ENCODE measurements around the gene MYH10.

MYH10 gene

DNA sequence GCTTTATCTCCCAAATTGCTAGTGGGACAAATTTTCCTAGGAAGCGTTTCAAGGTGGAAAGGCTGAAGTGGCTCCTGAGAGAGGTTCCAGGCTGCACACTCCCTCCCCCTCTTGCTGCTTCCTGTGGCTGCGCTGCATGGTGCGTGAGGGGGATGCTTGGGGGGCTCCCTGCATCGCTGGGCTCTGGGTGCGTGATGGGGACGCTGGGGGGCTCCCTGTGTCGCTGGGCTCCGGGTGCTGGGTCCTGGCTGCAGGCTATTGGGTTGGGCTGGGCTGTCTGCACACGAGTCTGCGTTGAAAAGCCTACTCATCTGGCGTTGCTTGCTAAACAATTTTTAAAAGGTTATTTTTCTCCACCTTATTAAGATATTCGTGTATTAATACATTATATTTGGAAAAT is 164.8 kb downstream of the MYH10 start:
- Histone ChIP-seq H3K18ac (ENCODE audit: low read depth in 1 of 2, low read length in 2 of 2) (no peak overlapping the region), H3K14ac (ENCODE audit: low read length in 2 of 2) (no peak overlapping the region), H3K4ac (ENCODE audit: low read depth in 1 of 2, low read length in 2 of 2) (no peak overlapping the region), H3K23ac (ENCODE audit: low read length in 2 of 2) (no peak overlapping the region), H4K91ac (ENCODE audit: low read length) (no peak overlapping the region), H3K79me1 (replicated peaks; ENCODE audit: low read length, poor library complexity, severe bottlenecking) (peaks cover 52% of the 10 kb centered on the region), H3K4me2 (ENCODE audit: low read length, poor library complexity, severe bottlenecking) (no peak overlapping the region), H2AFZ (ENCODE audit: low read depth, low read length) (no peak overlapping the region), H2BK15ac (ENCODE audit: low read depth, poor library complexity, severe bottlenecking) (no peak overlapping the region), H3K27ac (ENCODE audit: low read length, poor library complexity, severe bottlenecking) (no peak overlapping the region), H3K27me3 (ENCODE audit: control insufficient read depth in 1 of 2, insufficient read depth in 1 of 2, low read length in 2 of 2) (no peaks in the 10 kb centered on the region), H3K4me1 (ENCODE audit: control insufficient read depth, insufficient read depth, low read depth, low read length) (peaks cover 5% of the 10 kb centered on the region), H3K4me3 (ENCODE audit: insufficient read depth in 1 of 2, low read depth in 1 of 2, low read length in 2 of 2) (no peak overlapping the region), H4K8ac (ENCODE audit: low read length) (no peak overlapping the region), H2BK5ac (ENCODE audit: low read depth, low read length, poor library complexity, severe bottlenecking) (no peak overlapping the region), H3K36me3 (ENCODE audit: control insufficient read depth in 1 of 2, insufficient read depth in 2 of 2, low read depth in 1 of 2, low read length in 2 of 2) (peaks cover 67 to 73% of the 10 kb centered on the region in 2 experiments), H3K9me3 (ENCODE audit: control insufficient read depth, low read length) (no peaks in the 10 kb centered on the region), H2BK120ac (ENCODE audit: low read depth, low read length) (no peak overlapping the region), H2BK12ac (ENCODE audit: low read length in 2 of 2) (no peak overlapping the region), H2AK5ac (ENCODE audit: low read length, severe bottlenecking) (no peak overlapping the region), H3K9ac (ENCODE audit: low read length) (no peak overlapping the region)
- no peak for DNase-seq
- WGBS: 94% methylated on average over 8 of the region's 12 CpGs

DNA sequence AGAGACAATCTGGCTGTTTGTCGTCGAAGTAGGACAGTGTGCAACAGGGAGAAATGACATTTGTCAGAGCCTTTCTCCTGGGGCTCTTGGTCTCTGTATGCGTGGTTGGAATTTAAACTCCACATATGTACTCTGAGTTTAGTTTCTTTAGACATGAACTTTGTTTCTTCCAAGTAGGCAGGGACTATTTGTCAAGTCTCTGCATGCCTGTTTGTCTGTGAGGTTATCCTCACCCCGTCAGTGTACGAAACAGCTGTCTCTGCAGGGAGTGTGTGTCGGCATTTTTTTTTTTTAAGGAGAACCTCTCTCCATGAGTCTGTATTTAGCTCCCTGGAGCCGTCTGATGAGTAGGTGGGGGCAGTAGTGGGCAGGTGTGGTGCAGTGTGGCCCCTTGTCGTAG is 165.2 kb downstream of the MYH10 start:
- no peaks in the 10 kb centered on the region for H3K27me3 ChIP-seq (ENCODE audit: control insufficient read depth in 1 of 2, insufficient read depth in 1 of 2, low read length in 2 of 2)
- no peak overlapping the region for H3K9ac ChIP-seq (ENCODE audit: low read length)
- H3K9me3 ChIP-seq (ENCODE audit: control insufficient read depth, low read length): no peaks in the 10 kb centered on the region
- no peak overlapping the region for H3K4me2 ChIP-seq (ENCODE audit: low read length, poor library complexity, severe bottlenecking)
- no peak overlapping the region for H2AK5ac ChIP-seq (ENCODE audit: low read length, severe bottlenecking)
- H2BK15ac ChIP-seq (ENCODE audit: low read depth, poor library complexity, severe bottlenecking): no peak overlapping the region
- no peak overlapping the region for H2BK120ac ChIP-seq (ENCODE audit: low read depth, low read length)
- 77% methylated on average over 8 of the region's 8 CpGs for WGBS
- H3K23ac ChIP-seq (ENCODE audit: low read length in 2 of 2): no peak overlapping the region
- no peak overlapping the region for H4K91ac ChIP-seq (ENCODE audit: low read length)
- no peak overlapping the region for H3K18ac ChIP-seq (ENCODE audit: low read depth in 1 of 2, low read length in 2 of 2)
- H3K36me3 ChIP-seq (ENCODE audit: control insufficient read depth in 1 of 2, insufficient read depth in 2 of 2, low read depth in 1 of 2, low read length in 2 of 2): peaks cover 63 to 77% of the 10 kb centered on the region in 2 experiments
- H2BK5ac ChIP-seq (ENCODE audit: low read depth, low read length, poor library complexity, severe bottlenecking): no peak overlapping the region
- no peak overlapping the region for H3K27ac ChIP-seq (ENCODE audit: low read length, poor library complexity, severe bottlenecking)
- H4K8ac ChIP-seq (ENCODE audit: low read length): no peak overlapping the region
- H3K4me1 ChIP-seq (ENCODE audit: control insufficient read depth, insufficient read depth, low read depth, low read length): peaks cover 5% of the 10 kb centered on the region
- DNase-seq: no peak
- no peak overlapping the region for H2AFZ ChIP-seq (ENCODE audit: low read depth, low read length)
- peaks cover 48% of the 10 kb centered on the region for H3K79me1 ChIP-seq (replicated peaks; ENCODE audit: low read length, poor library complexity, severe bottlenecking)
- H3K14ac ChIP-seq (ENCODE audit: low read length in 2 of 2): no peak overlapping the region
- no peak overlapping the region for H2BK12ac ChIP-seq (ENCODE audit: low read length in 2 of 2)
- H3K4ac ChIP-seq (ENCODE audit: low read depth in 1 of 2, low read length in 2 of 2): no peak overlapping the region
- no peak overlapping the region for H3K4me3 ChIP-seq (ENCODE audit: insufficient read depth in 1 of 2, low read depth in 1 of 2, low read length in 2 of 2)

DNA sequence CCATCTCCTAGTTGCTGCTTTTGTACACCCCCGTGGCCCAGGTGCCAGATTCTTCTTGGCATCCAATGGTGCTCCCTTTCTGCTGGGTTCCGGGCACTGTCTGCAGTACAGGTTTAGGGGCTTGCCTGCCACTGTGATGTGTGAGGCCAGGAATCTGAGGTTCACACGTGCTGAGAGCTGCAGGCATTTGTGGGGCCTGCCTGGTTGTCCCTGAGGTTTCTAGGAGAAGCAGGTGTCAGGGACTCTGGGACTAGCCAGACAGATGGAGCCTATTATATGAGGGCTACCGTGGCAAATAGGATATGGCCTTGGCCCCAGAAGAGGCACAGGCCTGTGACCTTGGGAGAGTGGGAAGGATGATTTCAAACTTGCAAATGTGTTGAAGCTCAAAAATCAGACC is 165.6 kb downstream of the MYH10 start:
- Histone ChIP-seq H3K18ac (ENCODE audit: low read depth in 1 of 2, low read length in 2 of 2) (no peak overlapping the region), H3K27me3 (ENCODE audit: control insufficient read depth in 1 of 2, insufficient read depth in 1 of 2, low read length in 2 of 2) (no peaks in the 10 kb centered on the region), H2BK120ac (ENCODE audit: low read depth, low read length) (no peak overlapping the region), H3K79me1 (replicated peaks; ENCODE audit: low read length, poor library complexity, severe bottlenecking) (peaks cover 44% of the 10 kb centered on the region), H3K9me3 (ENCODE audit: control insufficient read depth, low read length) (no peaks in the 10 kb centered on the region), H3K4me2 (ENCODE audit: low read length, poor library complexity, severe bottlenecking) (no peak overlapping the region), H2AK5ac (ENCODE audit: low read length, severe bottlenecking) (no peak overlapping the region), H3K23ac (ENCODE audit: low read length in 2 of 2) (no peak overlapping the region), H3K4me3 (ENCODE audit: insufficient read depth in 1 of 2, low read depth in 1 of 2, low read length in 2 of 2) (no peak overlapping the region), H3K4me1 (ENCODE audit: control insufficient read depth, insufficient read depth, low read depth, low read length) (peaks cover 5% of the 10 kb centered on the region), H3K36me3 (ENCODE audit: control insufficient read depth in 1 of 2, insufficient read depth in 2 of 2, low read depth in 1 of 2, low read length in 2 of 2) (peaks cover 59 to 79% of the 10 kb centered on the region in 2 experiments), H3K14ac (ENCODE audit: low read length in 2 of 2) (no peak overlapping the region), H2BK15ac (ENCODE audit: low read depth, poor library complexity, severe bottlenecking) (no peak overlapping the region), H4K91ac (ENCODE audit: low read length) (no peak overlapping the region), H3K4ac (ENCODE audit: low read depth in 1 of 2, low read length in 2 of 2) (no peak overlapping the region), H2AFZ (ENCODE audit: low read depth, low read length) (no peak overlapping the region), H4K8ac (ENCODE audit: low read length) (no peak overlapping the region), H3K9ac (ENCODE audit: low read length) (no peak overlapping the region), H2BK12ac (ENCODE audit: low read length in 2 of 2) (no peak overlapping the region), H2BK5ac (ENCODE audit: low read depth, low read length, poor library complexity, severe bottlenecking) (no peak overlapping the region), H3K27ac (ENCODE audit: low read length, poor library complexity, severe bottlenecking) (no peak overlapping the region)
- no peak for DNase-seq
- 70% methylated on average over 4 of the region's 4 CpGs for WGBS

DNA sequence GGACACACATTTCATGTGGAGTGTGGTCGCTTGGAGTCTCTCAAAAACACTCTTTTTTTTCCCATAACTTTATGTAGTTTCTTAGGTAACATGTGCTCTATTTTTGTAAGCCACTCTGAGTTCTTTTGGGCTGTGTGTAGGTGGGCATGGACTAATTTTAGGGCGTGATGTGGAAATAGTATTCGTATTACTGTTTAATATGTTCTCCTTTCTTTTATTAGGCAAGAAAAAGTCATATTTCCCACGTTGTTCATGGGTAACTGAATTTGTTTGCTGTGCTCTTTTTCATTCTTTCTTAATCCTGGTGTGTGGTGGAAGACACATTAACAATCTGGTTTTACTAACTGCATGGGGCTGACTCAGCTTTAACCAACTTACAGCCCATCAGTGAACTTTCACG is 167.4 kb downstream of the MYH10 start:
- Histone ChIP-seq H3K27me3 (ENCODE audit: control insufficient read depth in 1 of 2, insufficient read depth in 1 of 2, low read length in 2 of 2) (no peaks in the 10 kb centered on the region), H3K4me3 (ENCODE audit: insufficient read depth in 1 of 2, low read depth in 1 of 2, low read length in 2 of 2) (no peak overlapping the region), H3K9ac (ENCODE audit: low read length) (peak overlapping the region; percentile 69), H4K8ac (ENCODE audit: low read length) (no peak overlapping the region), H2BK120ac (ENCODE audit: low read depth, low read length) (no peak overlapping the region), H3K36me3 (ENCODE audit: control insufficient read depth in 1 of 2, insufficient read depth in 2 of 2, low read depth in 1 of 2, low read length in 2 of 2) (peaks cover 57 to 87% of the 10 kb centered on the region in 2 experiments), H3K79me1 (replicated peaks; ENCODE audit: low read length, poor library complexity, severe bottlenecking) (peaks cover 43% of the 10 kb centered on the region), H2BK15ac (ENCODE audit: low read depth, poor library complexity, severe bottlenecking) (no peak overlapping the region), H2AK5ac (ENCODE audit: low read length, severe bottlenecking) (no peak overlapping the region), H3K23ac (ENCODE audit: low read length in 2 of 2) (no peak overlapping the region), H4K91ac (ENCODE audit: low read length) (no peak overlapping the region), H3K27ac (ENCODE audit: low read length, poor library complexity, severe bottlenecking) (no peak overlapping the region), H2AFZ (ENCODE audit: low read depth, low read length) (no peak overlapping the region), H3K4me2 (ENCODE audit: low read length, poor library complexity, severe bottlenecking) (no peak overlapping the region), H3K4ac (ENCODE audit: low read depth in 1 of 2, low read length in 2 of 2) (no peak overlapping the region), H3K4me1 (ENCODE audit: control insufficient read depth, insufficient read depth, low read depth, low read length) (peaks cover 5% of the 10 kb centered on the region), H3K14ac (ENCODE audit: low read length in 2 of 2) (no peak overlapping the region), H3K9me3 (ENCODE audit: control insufficient read depth, low read length) (no peaks in the 10 kb centered on the region), H3K18ac (ENCODE audit: low read depth in 1 of 2, low read length in 2 of 2) (no peak overlapping the region), H2BK12ac (ENCODE audit: low read length in 2 of 2) (no peak overlapping the region), H2BK5ac (ENCODE audit: low read depth, low read length, poor library complexity, severe bottlenecking) (no peak overlapping the region)
- no peak for DNase-seq
- 92% methylated on average over 3 of the region's 5 CpGs for WGBS
